ENCODE data around the gene SGTA. TPM values are rescaled to one million over a fixed set of nuclear protein-coding genes. Genes with fewer than 3 reads are reported as not detected.

The SGTA gene
- total and polyA plus RNA-seq, 9 of the 15 experiments (the other 6 are each of a cell fraction or from before 2014, with no cell fraction given): 1.4 to 110 (median 49.9) TPM

DNA sequence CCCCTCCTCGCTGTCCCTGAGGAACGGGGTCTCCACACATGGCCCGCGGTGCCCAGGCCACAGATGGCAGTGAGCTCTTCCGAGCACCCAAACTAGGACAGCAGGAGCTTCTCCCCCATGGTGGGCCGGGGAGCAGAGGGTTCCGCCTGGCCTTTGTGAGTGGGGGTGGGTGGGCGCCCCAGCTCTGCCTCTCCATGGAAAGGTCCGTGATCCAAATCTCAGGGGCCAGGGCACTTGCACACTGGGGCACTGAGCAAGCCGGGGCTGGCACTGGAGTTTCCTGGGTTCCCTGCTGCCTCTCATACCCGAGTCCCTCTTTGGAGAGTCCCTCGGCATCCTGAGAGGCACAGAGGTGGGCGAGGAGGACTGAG, 59.7 kb downstream of the SGTA start:
- no peak for DNase-seq (ENCODE audit: extremely low read depth in 1 of 4, low spot score in 3 of 4)
- FAIRE-seq: no peak
- Histone ChIP-seq H3K4me1 (replicated peaks in 1 of 2; ENCODE audit: control insufficient read depth in 2 of 2, insufficient read depth in 2 of 2, low read length in 2 of 2) (peaks cover 17 to 63% of the 10 kb centered on the region in 2 experiments), H3K27ac (ENCODE audit: extremely low read depth, low read depth, low read length) (peak overlapping the region; percentile 10; the same call in 1 of the 3 replicates), H3K79me2 (ENCODE audit: control insufficient read depth, insufficient read depth, low read length) (no peaks in the 10 kb centered on the region), H3K27me3 (ENCODE audit: control insufficient read depth in 2 of 2, insufficient read depth in 2 of 2, low read length in 2 of 2) (peaks cover 2 to 10% of the 10 kb centered on the region in 2 experiments; a peak in 2 of 5 replicates), H3K4me2 (ENCODE audit: insufficient read depth, low read length) (no peak overlapping the region; the same call in 1 of the 2 replicates), H4K20me1 (replicated peaks; ENCODE audit: control insufficient read depth, insufficient read depth, low read length) (peaks cover 7% of the 10 kb centered on the region; the same call in 1 of the 2 replicates), H3K9ac (ENCODE audit: insufficient read depth in 1 of 2, low read depth in 2 of 2, low read length in 2 of 2) (peak overlapping the region in 1 of 2 experiments; percentile 91; a peak in 2 of 4 replicates), H3K36me3 (ENCODE audit: control insufficient read depth, insufficient read depth, low read length) (no peaks in the 10 kb centered on the region), H3K9me1 (ENCODE audit: control insufficient read depth, insufficient read depth, low read length) (no peaks in the 10 kb centered on the region), H3K9me3 (replicated peaks; ENCODE audit: control insufficient read depth, insufficient read depth, low read depth, low read length) (no peaks in the 10 kb centered on the region), H2AFZ (ENCODE audit: low read depth, low read length) (peak overlapping the region; percentile 67), H3K4me3 (no peak overlapping the region)
- no peak for ATAC-seq
- in situ Hi-C loops (cut with MboI) (no loop called here), intact Hi-C loops (cut with micrococcal nuclease) (no loop called here)
- BruUV-seq (replicated peaks): no TSS peak
- ChIA-PET POLR2A (interaction anchor here (0.6 to 1.6 kb wide), 8 partner anchors 9 to 143 kb away, joined by 3 to 5 read pairs (median 3); partner anchors contain the start of gene SGTA), CTCF (ENCODE audit: low intra/inter-chr PET ratio) (no interaction called here)
- 18% methylated on average over 7 of the region's 13 CpGs for WGBS (ENCODE audit: insufficient coverage, low coverage, missing lambda C conversion rate)
- TF ChIP-seq, protein P1, sequence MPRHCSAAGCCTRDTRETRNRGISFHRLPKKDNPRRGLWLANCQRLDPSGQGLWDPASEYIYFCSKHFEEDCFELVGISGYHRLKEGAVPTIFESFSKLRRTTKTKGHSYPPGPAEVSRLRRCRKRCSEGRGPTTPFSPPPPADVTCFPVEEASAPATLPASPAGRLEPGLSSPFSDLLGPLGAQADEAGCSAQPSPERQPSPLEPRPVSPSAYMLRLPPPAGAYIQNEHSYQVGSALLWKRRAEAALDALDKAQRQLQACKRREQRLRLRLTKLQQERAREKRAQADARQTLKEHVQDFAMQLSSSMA (CRISPR knock-in tag; IDR thresholded peaks at IDR 0.05): no peak
- TF ChIP-seq SAP30 (IDR thresholded peaks at IDR 0.05; ENCODE audit: borderline replicate concordance, insufficient read depth, low read depth, low read length, poor library complexity, severe bottlenecking): no peak
- TF ChIP-seq MED1 (CRISPR knock-in tag; IDR thresholded peaks at IDR 0.05; ENCODE audit: borderline replicate concordance): no peak
- peak; percentile 14; the same call in 1 of the 2 replicates for TF ChIP-seq STAG1 (CRISPR knock-in tag; IDR thresholded peaks at IDR 0.05; ENCODE audit: borderline replicate concordance)
- peak; percentile 66 for TF ChIP-seq MEF2D (tag; conservative IDR thresholded peaks at IDR 0.05; ENCODE audit: low read depth)
- no peak for TF ChIP-seq HDGF (IDR thresholded peaks at IDR 0.05)
- no peak for TF ChIP-seq PTRF (tag; IDR thresholded peaks at IDR 0.05)
- TF ChIP-seq CBX8 (IDR thresholded peaks at IDR 0.05; ENCODE audit: borderline replicate concordance, extremely low read depth, low read depth, low read length, poor library complexity, severe bottlenecking): no peak
- TF ChIP-seq, protein P2, sequence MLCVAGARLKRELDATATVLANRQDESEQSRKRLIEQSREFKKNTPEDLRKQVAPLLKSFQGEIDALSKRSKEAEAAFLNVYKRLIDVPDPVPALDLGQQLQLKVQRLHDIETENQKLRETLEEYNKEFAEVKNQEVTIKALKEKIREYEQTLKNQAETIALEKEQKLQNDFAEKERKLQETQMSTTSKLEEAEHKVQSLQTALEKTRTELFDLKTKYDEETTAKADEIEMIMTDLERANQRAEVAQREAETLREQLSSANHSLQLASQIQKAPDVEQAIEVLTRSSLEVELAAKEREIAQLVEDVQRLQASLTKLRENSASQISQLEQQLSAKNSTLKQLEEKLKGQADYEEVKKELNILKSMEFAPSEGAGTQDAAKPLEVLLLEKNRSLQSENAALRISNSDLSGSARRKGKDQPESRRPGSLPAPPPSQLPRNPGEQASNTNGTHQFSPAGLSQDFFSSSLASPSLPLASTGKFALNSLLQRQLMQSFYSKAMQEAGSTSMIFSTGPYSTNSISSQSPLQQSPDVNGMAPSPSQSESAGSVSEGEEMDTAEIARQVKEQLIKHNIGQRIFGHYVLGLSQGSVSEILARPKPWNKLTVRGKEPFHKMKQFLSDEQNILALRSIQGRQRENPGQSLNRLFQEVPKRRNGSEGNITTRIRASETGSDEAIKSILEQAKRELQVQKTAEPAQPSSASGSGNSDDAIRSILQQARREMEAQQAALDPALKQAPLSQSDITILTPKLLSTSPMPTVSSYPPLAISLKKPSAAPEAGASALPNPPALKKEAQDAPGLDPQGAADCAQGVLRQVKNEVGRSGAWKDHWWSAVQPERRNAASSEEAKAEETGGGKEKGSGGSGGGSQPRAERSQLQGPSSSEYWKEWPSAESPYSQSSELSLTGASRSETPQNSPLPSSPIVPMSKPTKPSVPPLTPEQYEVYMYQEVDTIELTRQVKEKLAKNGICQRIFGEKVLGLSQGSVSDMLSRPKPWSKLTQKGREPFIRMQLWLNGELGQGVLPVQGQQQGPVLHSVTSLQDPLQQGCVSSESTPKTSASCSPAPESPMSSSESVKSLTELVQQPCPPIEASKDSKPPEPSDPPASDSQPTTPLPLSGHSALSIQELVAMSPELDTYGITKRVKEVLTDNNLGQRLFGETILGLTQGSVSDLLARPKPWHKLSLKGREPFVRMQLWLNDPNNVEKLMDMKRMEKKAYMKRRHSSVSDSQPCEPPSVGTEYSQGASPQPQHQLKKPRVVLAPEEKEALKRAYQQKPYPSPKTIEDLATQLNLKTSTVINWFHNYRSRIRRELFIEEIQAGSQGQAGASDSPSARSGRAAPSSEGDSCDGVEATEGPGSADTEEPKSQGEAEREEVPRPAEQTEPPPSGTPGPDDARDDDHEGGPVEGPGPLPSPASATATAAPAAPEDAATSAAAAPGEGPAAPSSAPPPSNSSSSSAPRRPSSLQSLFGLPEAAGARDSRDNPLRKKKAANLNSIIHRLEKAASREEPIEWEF (CRISPR knock-in tag; IDR thresholded peaks at IDR 0.05): no peak
- TF ChIP-seq, protein P3, sequence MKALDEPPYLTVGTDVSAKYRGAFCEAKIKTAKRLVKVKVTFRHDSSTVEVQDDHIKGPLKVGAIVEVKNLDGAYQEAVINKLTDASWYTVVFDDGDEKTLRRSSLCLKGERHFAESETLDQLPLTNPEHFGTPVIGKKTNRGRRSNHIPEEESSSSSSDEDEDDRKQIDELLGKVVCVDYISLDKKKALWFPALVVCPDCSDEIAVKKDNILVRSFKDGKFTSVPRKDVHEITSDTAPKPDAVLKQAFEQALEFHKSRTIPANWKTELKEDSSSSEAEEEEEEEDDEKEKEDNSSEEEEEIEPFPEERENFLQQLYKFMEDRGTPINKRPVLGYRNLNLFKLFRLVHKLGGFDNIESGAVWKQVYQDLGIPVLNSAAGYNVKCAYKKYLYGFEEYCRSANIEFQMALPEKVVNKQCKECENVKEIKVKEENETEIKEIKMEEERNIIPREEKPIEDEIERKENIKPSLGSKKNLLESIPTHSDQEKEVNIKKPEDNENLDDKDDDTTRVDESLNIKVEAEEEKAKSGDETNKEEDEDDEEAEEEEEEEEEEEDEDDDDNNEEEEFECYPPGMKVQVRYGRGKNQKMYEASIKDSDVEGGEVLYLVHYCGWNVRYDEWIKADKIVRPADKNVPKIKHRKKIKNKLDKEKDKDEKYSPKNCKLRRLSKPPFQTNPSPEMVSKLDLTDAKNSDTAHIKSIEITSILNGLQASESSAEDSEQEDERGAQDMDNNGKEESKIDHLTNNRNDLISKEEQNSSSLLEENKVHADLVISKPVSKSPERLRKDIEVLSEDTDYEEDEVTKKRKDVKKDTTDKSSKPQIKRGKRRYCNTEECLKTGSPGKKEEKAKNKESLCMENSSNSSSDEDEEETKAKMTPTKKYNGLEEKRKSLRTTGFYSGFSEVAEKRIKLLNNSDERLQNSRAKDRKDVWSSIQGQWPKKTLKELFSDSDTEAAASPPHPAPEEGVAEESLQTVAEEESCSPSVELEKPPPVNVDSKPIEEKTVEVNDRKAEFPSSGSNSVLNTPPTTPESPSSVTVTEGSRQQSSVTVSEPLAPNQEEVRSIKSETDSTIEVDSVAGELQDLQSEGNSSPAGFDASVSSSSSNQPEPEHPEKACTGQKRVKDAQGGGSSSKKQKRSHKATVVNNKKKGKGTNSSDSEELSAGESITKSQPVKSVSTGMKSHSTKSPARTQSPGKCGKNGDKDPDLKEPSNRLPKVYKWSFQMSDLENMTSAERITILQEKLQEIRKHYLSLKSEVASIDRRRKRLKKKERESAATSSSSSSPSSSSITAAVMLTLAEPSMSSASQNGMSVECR (CRISPR knock-in tag; IDR thresholded peaks at IDR 0.05): no peak
- TF ChIP-seq BRD9 (IDR thresholded peaks at IDR 0.05; ENCODE audit: low read depth, partially characterized antibody): no peak

Data from K562 (cell line).